WTC11 (cell line): Measurements from ENCODE around the gene LSM12. TPM values are rescaled to one million over a fixed set of nuclear protein-coding genes. Genes with fewer than 3 reads are reported as not detected.

Source experiments
- ATAC-seq: fragments of 200-7000 bp; cut with Tn5 transposase; 2 replicates; pipeline ENCODE4 v1.10.0; 2021; ENCODE audit warnings: mild to moderate bottlenecking, moderate library complexity
- CTCF ChIA-PET: fragments of 300-600 bp; sonication (Branson Sonifier 250); formaldehyde crosslinking; loops from one replicate; lab custom pipeline; 2021; ENCODE audit warnings: antibody characterized with exemption; lab: Charles Lee
- POLR2A ChIA-PET: fragments of 350-600 bp; sonication (Branson Sonifier 250); formaldehyde crosslinking; loops from one replicate; lab custom pipeline; 2021; ENCODE audit warnings: antibody characterized with exemption; lab: Charles Lee
- DNase-seq: peaks from one replicate; pipeline ENCODE4 v3.0.0; 2021; ENCODE audit warnings: low spot score
- H3K27ac Mint-ChIP-seq: 2 replicates; pipeline ENCODE4 v1.8.0; 2021; ENCODE audit warnings: mixed read lengths
- H3K27me3 Mint-ChIP-seq: 2 replicates; pipeline ENCODE4 v1.8.0; 2021; ENCODE audit warnings: low read depth, mild to moderate bottlenecking, moderate library complexity, mixed read lengths
- H3K36me3 Mint-ChIP-seq: 2 replicates; pipeline ENCODE4 v1.8.0; 2021; ENCODE audit warnings: mixed read lengths
- H3K4me1 Mint-ChIP-seq: 2 replicates; pipeline ENCODE4 v1.8.0; 2022; ENCODE audit warnings: mixed read lengths
- H3K4me3 Mint-ChIP-seq: 2 replicates; pipeline ENCODE4 v1.8.0; 2021; ENCODE audit warnings: mild to moderate bottlenecking, moderate library complexity, mixed read lengths
- H3K9me3 Mint-ChIP-seq: 2 replicates; pipeline ENCODE4 v1.8.0; 2021; ENCODE audit warnings: mixed read lengths
- ATF6 ChIP-seq: sonication (generic); formaldehyde crosslinking; IDR thresholded peaks from 2 replicates; pipeline ENCODE4 v1.8.1; 2023; ENCODE audit warnings: mild to moderate bottlenecking, missing genetic modification reagents
- E2F1 ChIP-seq: sonication (generic); formaldehyde crosslinking; IDR thresholded peaks from 2 replicates; pipeline ENCODE4 v1.8.0; 2022; ENCODE audit warnings: mild to moderate bottlenecking, missing genetic modification reagents
- E2F4 ChIP-seq: sonication (generic); formaldehyde crosslinking; IDR thresholded peaks from 2 replicates; pipeline ENCODE4 v1.8.1; 2022; ENCODE audit warnings: low read depth, mild to moderate bottlenecking, moderate library complexity, missing genetic modification reagents, borderline replicate concordance
- E2F5 ChIP-seq: sonication (generic); formaldehyde crosslinking; IDR thresholded peaks from 2 replicates; pipeline ENCODE4 v1.8.1; 2022; ENCODE audit warnings: mild to moderate bottlenecking, moderate library complexity, missing genetic modification reagents
- JAZF1 ChIP-seq: fragments of 250-450 bp; sonication (Bioruptor Pico); IDR thresholded peaks from 2 replicates; pipeline ENCODE4 v1.9.0; 2021; ENCODE audit warnings: moderate library complexity, mild to moderate bottlenecking, inconsistent platforms
- MYBL2 ChIP-seq: sonication (generic); formaldehyde crosslinking; IDR thresholded peaks from 2 replicates; pipeline ENCODE4 v1.8.1; 2023; ENCODE audit warnings: mild to moderate bottlenecking, moderate library complexity, missing genetic modification reagents
- PRDM15 ChIP-seq: sonication (generic); formaldehyde crosslinking; IDR thresholded peaks from 2 replicates; pipeline ENCODE4 v1.8.0; 2022; ENCODE audit warnings: missing genetic modification reagents
- SMAD3 ChIP-seq: sonication (generic); formaldehyde crosslinking; IDR thresholded peaks from 2 replicates; pipeline ENCODE4 v1.8.0; 2022; ENCODE audit warnings: missing genetic modification reagents, mild to moderate bottlenecking, borderline replicate concordance
- USF1 ChIP-seq: sonication (generic); formaldehyde crosslinking; IDR thresholded peaks from 2 replicates; pipeline ENCODE4 v1.8.0; 2022; ENCODE audit warnings: mild to moderate bottlenecking, missing genetic modification reagents
- USF2 ChIP-seq: sonication (generic); formaldehyde crosslinking; IDR thresholded peaks from 2 replicates; pipeline ENCODE4 v1.8.1; 2023; ENCODE audit warnings: mild to moderate bottlenecking, missing genetic modification reagents, moderate library complexity
- ZNF263 ChIP-seq: sonication (generic); formaldehyde crosslinking; IDR thresholded peaks from 2 replicates; pipeline ENCODE4 v1.8.1; 2022; ENCODE audit warnings: low read depth, mild to moderate bottlenecking, moderate library complexity, missing genetic modification reagents
- ZNF512 ChIP-seq: sonication (generic); formaldehyde crosslinking; IDR thresholded peaks from 2 replicates; pipeline ENCODE4 v1.8.1; 2022; ENCODE audit warnings: missing genetic modification reagents, borderline replicate concordance
- ZSCAN18 ChIP-seq: fragments of 250-450 bp; sonication (Bioruptor Pico); IDR thresholded peaks from 2 replicates; pipeline ENCODE4 v2.1.2; 2022; ENCODE audit warnings: mild to moderate bottlenecking, moderate library complexity
- total RNA-seq: library from RNA; stranded (reverse); gene quantifications from 3 replicates; pipeline ENCODE4 v1.2.3, GENCODE V29; 2021

The LSM12 gene
- total RNA-seq, 1 experiment from 2014 or later = 102 TPM

GRCh38 chr17:44014133-44014436, 52.4 kb downstream of the LSM12 start (continued):
- no peak for TF ChIP-seq ZSCAN18 (CRISPR knock-in tag)
- TF ChIP-seq PRDM15 (CRISPR knock-in tag) = no peak
- no peak for TF ChIP-seq SMAD3
- TF ChIP-seq E2F5 (CRISPR knock-in tag) = no peak
- no peak for TF ChIP-seq JAZF1 (CRISPR knock-in tag)
- TF ChIP-seq ATF6 = no peak
- TF ChIP-seq ZNF263 (CRISPR knock-in tag) = no peak

- CTCF ChIA-PET = no interaction called here
These were observed 53.6 kb downstream of the LSM12 start for GRCh38 chr17:44012874-44013273.

GRCh38 chr17:44012391-44012790, 54.1 kb downstream of the LSM12 start:
- no peak overlapping the region for H3K4me3 Mint-ChIP-seq
- H3K27me3 Mint-ChIP-seq = no peaks in the 10 kb centered on the region
- no peak overlapping the region for H3K27ac Mint-ChIP-seq
- DNase-seq (no peak), ATAC-seq (no peak)
- ChIA-PET POLR2A (no interaction called here), CTCF (no interaction called here)
- H3K36me3 Mint-ChIP-seq = peaks cover 10% of the 10 kb centered on the region; the same call in 1 of the 2 replicates
- no peaks in the 10 kb centered on the region for H3K9me3 Mint-ChIP-seq
- H3K4me1 Mint-ChIP-seq = peaks cover 22% of the 10 kb centered on the region
- TF ChIP-seq USF2 (CRISPR knock-in tag) (no peak), E2F4 (CRISPR knock-in tag) (no peak), SMAD3 (no peak), E2F1 (no peak), ZNF512 (no peak)

More at GRCh38 chr17:44012874-44013273, 53.6 kb downstream of the LSM12 start:
- Mint-ChIP-seq H3K4me1 (peaks cover 19% of the 10 kb centered on the region), H3K4me3 (peak overlapping the region; percentile 100), H3K27me3 (no peaks in the 10 kb centered on the region), H3K36me3 (peaks cover 10% of the 10 kb centered on the region; the same call in 1 of the 2 replicates), H3K9me3 (no peaks in the 10 kb centered on the region), H3K27ac (no peak overlapping the region)
- TF ChIP-seq MYBL2 (CRISPR knock-in tag) = no peak
- TF ChIP-seq USF1 (CRISPR knock-in tag) = no peak
- TF ChIP-seq USF2 (CRISPR knock-in tag) = no peak
- POLR2A ChIA-PET = no interaction called here
- ATAC-seq (no peak), DNase-seq (no peak)
